ENCODE data around the gene SCART1.
"Not testable (repeated sequence)": the region's sequence is repeated elsewhere in the genome, so short reads cannot be mapped to it uniquely, and the experiment has no call there.

Gene SCART1

GRCh38 chr10:133497363-133497762 lies 43.6 kb downstream of the SCART1 start:
- TF ChIP-seq, protein P1, sequence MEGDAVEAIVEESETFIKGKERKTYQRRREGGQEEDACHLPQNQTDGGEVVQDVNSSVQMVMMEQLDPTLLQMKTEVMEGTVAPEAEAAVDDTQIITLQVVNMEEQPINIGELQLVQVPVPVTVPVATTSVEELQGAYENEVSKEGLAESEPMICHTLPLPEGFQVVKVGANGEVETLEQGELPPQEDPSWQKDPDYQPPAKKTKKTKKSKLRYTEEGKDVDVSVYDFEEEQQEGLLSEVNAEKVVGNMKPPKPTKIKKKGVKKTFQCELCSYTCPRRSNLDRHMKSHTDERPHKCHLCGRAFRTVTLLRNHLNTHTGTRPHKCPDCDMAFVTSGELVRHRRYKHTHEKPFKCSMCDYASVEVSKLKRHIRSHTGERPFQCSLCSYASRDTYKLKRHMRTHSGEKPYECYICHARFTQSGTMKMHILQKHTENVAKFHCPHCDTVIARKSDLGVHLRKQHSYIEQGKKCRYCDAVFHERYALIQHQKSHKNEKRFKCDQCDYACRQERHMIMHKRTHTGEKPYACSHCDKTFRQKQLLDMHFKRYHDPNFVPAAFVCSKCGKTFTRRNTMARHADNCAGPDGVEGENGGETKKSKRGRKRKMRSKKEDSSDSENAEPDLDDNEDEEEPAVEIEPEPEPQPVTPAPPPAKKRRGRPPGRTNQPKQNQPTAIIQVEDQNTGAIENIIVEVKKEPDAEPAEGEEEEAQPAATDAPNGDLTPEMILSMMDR (IDR thresholded peaks at IDR 0.05), result peak; percentile 27
- not testable (repeated sequence) for H3K36me3 ChIP-seq (ENCODE audit: control insufficient read depth, insufficient read depth, low read length)

DNA sequence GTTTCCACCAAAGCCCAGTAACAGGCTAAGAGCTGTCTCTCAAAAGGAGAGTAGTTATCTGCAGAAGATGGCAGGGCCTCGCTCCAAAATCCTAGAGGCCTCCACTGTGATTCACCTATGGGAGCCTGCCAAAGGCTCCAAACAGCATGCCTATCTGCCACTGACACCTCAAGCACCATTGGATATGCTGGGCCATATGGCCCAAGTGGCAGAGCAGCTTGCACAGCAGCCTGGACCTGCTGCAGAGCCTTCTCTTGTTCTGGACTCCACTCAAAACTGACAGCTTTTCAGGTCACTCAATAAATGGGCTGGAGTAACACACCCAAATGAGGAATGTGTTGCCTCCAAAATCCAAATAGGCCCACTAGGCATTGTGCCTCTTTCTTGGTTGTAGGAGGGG lies 45.4 kb downstream of the SCART1 start:
- not testable (repeated sequence) for H3K36me3 ChIP-seq (ENCODE audit: control insufficient read depth, insufficient read depth, low read length); H2AFZ ChIP-seq; H3K9me3 ChIP-seq (ENCODE audit: control insufficient read depth, low read length); H3K4me3 ChIP-seq (ENCODE audit: low read depth, low read length); H3K79me2 ChIP-seq; H3K4me2 ChIP-seq (ENCODE audit: low read length); H3K9ac ChIP-seq; H3K27me3 ChIP-seq (ENCODE audit: control insufficient read depth, insufficient read depth, low read length); H3K4me1 ChIP-seq; H3K27ac ChIP-seq

More at GRCh38 chr10:133497363-133497762, 43.6 kb downstream of the SCART1 start:
- H3K4me2 ChIP-seq (ENCODE audit: low read length); H3K79me2 ChIP-seq; H3K9ac ChIP-seq; H3K4me1 ChIP-seq; H3K9me3 ChIP-seq (ENCODE audit: control insufficient read depth, low read length); H3K27me3 ChIP-seq (ENCODE audit: control insufficient read depth, insufficient read depth, low read length); H2AFZ ChIP-seq; H3K27ac ChIP-seq; H3K4me3 ChIP-seq (ENCODE audit: low read depth, low read length): not testable (repeated sequence)

GRCh38 chr10:133500897-133501296 lies 47.2 kb downstream of the SCART1 start:
- not testable (repeated sequence) for H3K4me2 ChIP-seq (ENCODE audit: low read length); H2AFZ ChIP-seq; H3K4me1 ChIP-seq; H3K9me3 ChIP-seq (ENCODE audit: control insufficient read depth, low read length); H3K27me3 ChIP-seq (ENCODE audit: control insufficient read depth, insufficient read depth, low read length); H3K79me2 ChIP-seq; H3K9ac ChIP-seq; H3K36me3 ChIP-seq (ENCODE audit: control insufficient read depth, insufficient read depth, low read length); H3K4me3 ChIP-seq (ENCODE audit: low read depth, low read length); H3K27ac ChIP-seq

- Histone ChIP-seq H3K4me1 (no peaks in the 10 kb centered on the region), H3K9me3 (ENCODE audit: control insufficient read depth, low read length) (no peaks in the 10 kb centered on the region), H2AFZ (no peak overlapping the region), H3K79me2 (no peaks in the 10 kb centered on the region), H3K4me2 (ENCODE audit: low read length) (no peak overlapping the region), H3K36me3 (ENCODE audit: control insufficient read depth, insufficient read depth, low read length) (no peaks in the 10 kb centered on the region), H3K4me3 (ENCODE audit: low read depth, low read length) (no peak overlapping the region), H3K27me3 (ENCODE audit: control insufficient read depth, insufficient read depth, low read length) (no peaks in the 10 kb centered on the region), H3K27ac (no peak overlapping the region), H3K9ac (no peak overlapping the region)
- TF ChIP-seq, protein P1 (IDR thresholded peaks at IDR 0.05), result no peak
These were observed 56.0 kb downstream of the SCART1 start for GRCh38 chr10:133509700-133510099.

DNA sequence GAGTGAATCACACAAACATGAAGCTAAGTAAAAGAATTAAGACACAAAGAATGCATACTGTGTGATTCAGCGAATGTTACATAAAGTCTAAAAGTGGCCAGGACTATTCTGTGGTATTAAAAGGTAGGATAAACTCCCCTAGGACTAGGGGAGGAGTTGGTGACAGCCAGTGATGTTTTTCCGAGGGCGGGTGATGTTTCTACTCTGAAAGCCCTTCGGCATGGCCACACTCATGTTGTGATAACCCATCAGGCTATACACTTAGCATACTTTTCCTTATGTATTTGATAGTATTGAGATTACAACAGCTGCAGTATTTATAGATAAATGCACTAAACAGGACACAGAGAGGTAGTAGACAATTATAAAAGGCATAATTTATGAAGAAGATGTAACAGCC lies 57.7 kb downstream of the SCART1 start:
- TF ChIP-seq, protein P1 (IDR thresholded peaks at IDR 0.05), result no peak
- no peaks in the 10 kb centered on the region for H3K9me3 ChIP-seq (ENCODE audit: control insufficient read depth, low read length)
- no peaks in the 10 kb centered on the region for H3K27me3 ChIP-seq (ENCODE audit: control insufficient read depth, insufficient read depth, low read length)
- H2AFZ ChIP-seq, result no peak overlapping the region
- H3K4me3 ChIP-seq (ENCODE audit: low read depth, low read length), result no peak overlapping the region
- H3K79me2 ChIP-seq, result no peaks in the 10 kb centered on the region
- H3K36me3 ChIP-seq (ENCODE audit: control insufficient read depth, insufficient read depth, low read length), result no peaks in the 10 kb centered on the region
- no peaks in the 10 kb centered on the region for H3K4me1 ChIP-seq
- no peak overlapping the region for H3K27ac ChIP-seq
- no peak overlapping the region for H3K4me2 ChIP-seq (ENCODE audit: low read length)
- no peak overlapping the region for H3K9ac ChIP-seq

- TF ChIP-seq, protein P1 (IDR thresholded peaks at IDR 0.05), result no peak
- H3K4me1 ChIP-seq, result no peaks in the 10 kb centered on the region
- no peaks in the 10 kb centered on the region for H3K27me3 ChIP-seq (ENCODE audit: control insufficient read depth, insufficient read depth, low read length)
- H2AFZ ChIP-seq, result no peak overlapping the region
- H3K9me3 ChIP-seq (ENCODE audit: control insufficient read depth, low read length), result no peaks in the 10 kb centered on the region
- H3K4me2 ChIP-seq (ENCODE audit: low read length), result no peak overlapping the region
- no peak overlapping the region for H3K27ac ChIP-seq
- H3K79me2 ChIP-seq, result no peaks in the 10 kb centered on the region
- no peak overlapping the region for H3K9ac ChIP-seq
- no peaks in the 10 kb centered on the region for H3K36me3 ChIP-seq (ENCODE audit: control insufficient read depth, insufficient read depth, low read length)
- H3K4me3 ChIP-seq (ENCODE audit: low read depth, low read length), result no peak overlapping the region
These were observed 58.3 kb downstream of the SCART1 start for GRCh38 chr10:133511907-133512528.
